A673 (cell line): ENCODE measurements around the gene TTL. TPM values are rescaled to one million over a fixed set of nuclear protein-coding genes. Genes with fewer than 3 reads are reported as not detected.

ENCODE experiments used
- BruUV-seq: library from RNA; stranded (reverse); fragments of 400-500 nt; replicated peaks from 2 replicates; lab custom pipeline; 2021; lab: Mats Ljungman, UMichigan
- CTCF ChIA-PET: fragments of 300-600 bp; sonication (Branson Sonifier 250); formaldehyde crosslinking; loops from one replicate; lab custom pipeline; 2022; ENCODE audit warnings: antibody characterized with exemption; lab: Charles Lee
- POLR2A ChIA-PET: fragments of 300-600 bp; sonication (Branson Sonifier 250); formaldehyde crosslinking; loops from one replicate; lab custom pipeline; 2022; ENCODE audit warnings: antibody characterized with exemption; ENCODE audit not compliant: low non-redundant PET; lab: Charles Lee
- DNase-seq: peaks from one replicate; pipeline ENCODE4 v3.0.0-alpha.2; 2015; ENCODE audit warnings: low spot score
- H3K27ac ChIP-seq: fragments of 200-600 bp; sonication (generic); 2 replicates; pipeline ENCODE4 v1.5.1; 2016; ENCODE audit warnings: mixed run types, low read depth, mild to moderate bottlenecking, mixed read lengths, antibody characterized with exemption, low read length; ENCODE audit not compliant: poor library complexity, severe bottlenecking
- H3K27me3 ChIP-seq: fragments of 200-600 bp; sonication (generic); replicated peaks from 2 replicates; pipeline ENCODE4 v1.6.1; 2017; ENCODE audit warnings: mixed run types, low read depth, mild to moderate bottlenecking, mixed read lengths, antibody characterized with exemption, low read length; ENCODE audit not compliant: insufficient read depth, poor library complexity
- H3K36me3 ChIP-seq: fragments of 200-600 bp; sonication (generic); 2 replicates; pipeline ENCODE4 v1.6.1; 2016; ENCODE audit warnings: mixed run types, mild to moderate bottlenecking, mixed read lengths, antibody characterized with exemption, low read length; ENCODE audit not compliant: insufficient read depth, poor library complexity, severe bottlenecking
- H3K4me1 ChIP-seq: fragments of 200-600 bp; sonication (generic); 2 replicates; pipeline ENCODE4 v1.6.1; 2017; ENCODE audit warnings: mixed run types, mild to moderate bottlenecking, mixed read lengths, antibody characterized with exemption, low read length; ENCODE audit not compliant: insufficient read depth, poor library complexity, severe bottlenecking
- H3K4me3 ChIP-seq: fragments of 200-600 bp; sonication (generic); 2 replicates; pipeline ENCODE4 v1.5.1; 2016; ENCODE audit warnings: low read depth, mixed run types, mild to moderate bottlenecking, mixed read lengths, low read length; ENCODE audit not compliant: poor library complexity, severe bottlenecking
- H3K9me3 ChIP-seq: fragments of 200-600 bp; sonication (generic); 2 replicates; pipeline ENCODE4 v1.6.1; 2016; ENCODE audit warnings: mixed run types, low read depth, mild to moderate bottlenecking, mixed read lengths, antibody characterized with exemption, low read length; ENCODE audit not compliant: poor library complexity, severe bottlenecking
- EZH2 ChIP-seq: fragments of 200-600 bp; sonication (generic); IDR thresholded peaks from 2 replicates; pipeline ENCODE4 v1.6.1; 2017; ENCODE audit warnings: borderline replicate concordance, low read depth, mild to moderate bottlenecking, mixed read lengths, antibody characterized with exemption, low read length; ENCODE audit not compliant: poor library complexity, severe bottlenecking
- intact Hi-C: fragments of 100-400 bp; cut with micrococcal nuclease; formaldehyde crosslinking; loops from one replicate; pipeline ENCODE4 v1.10.0; 2022; ENCODE audit not compliant: unreplicated experiment
- total RNA-seq: library from RNA; stranded (reverse); gene quantifications from 2 replicates; pipeline ENCODE4 v1.2.3, GENCODE V29; 2021
- TF ChIP-seq, protein P1 (sequence below): fragments of 300-800, 200-600 bp; sonication (generic); conservative IDR thresholded peaks from 2 replicates; pipeline ENCODE4 v1.5.1; 2017; ENCODE audit warnings: low read depth, mild to moderate bottlenecking, antibody characterized with exemption, low read length, moderate library complexity, mixed read lengths

The TTL gene
- total RNA-seq, 1 experiment from 2014 or later = 146 TPM

DNA sequence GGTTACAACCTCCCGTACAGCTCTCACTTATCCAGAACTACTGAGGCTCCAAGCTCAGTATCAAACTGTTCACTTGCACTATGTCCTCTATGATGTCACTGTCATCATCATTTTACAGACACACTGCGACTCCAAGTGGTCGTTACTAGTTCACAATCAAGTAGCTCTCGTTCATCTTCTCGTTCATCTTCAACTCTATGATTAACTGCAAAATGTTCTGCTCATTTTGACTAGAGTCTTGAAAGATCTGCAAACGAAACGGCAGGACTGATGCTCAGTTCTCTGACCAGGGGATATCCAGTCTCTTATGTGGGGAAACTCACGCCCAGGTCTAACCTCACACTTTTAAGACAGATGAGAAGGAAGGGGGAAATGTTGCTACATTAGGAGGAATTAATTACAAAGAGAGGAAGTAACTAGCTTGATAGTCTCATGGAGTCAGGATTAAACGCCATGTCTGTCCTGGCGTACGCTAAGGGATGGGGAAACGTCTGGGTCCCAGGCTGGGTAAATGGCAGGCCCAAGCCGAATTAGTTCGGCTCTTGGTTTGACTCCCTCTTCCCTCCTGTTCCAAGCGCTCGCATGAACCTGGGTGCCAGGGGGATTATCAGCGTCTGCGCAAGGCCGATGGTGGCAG is 101.7 kb downstream of the TTL start:
- Histone ChIP-seq H3K27me3 (no peaks in the 10 kb centered on the region), H3K9me3 (no peaks in the 10 kb centered on the region), H3K4me3 (peak overlapping the region; percentile 59), H3K4me1 (peaks cover 24% of the 10 kb centered on the region), H3K27ac (peak overlapping the region; percentile 94), H3K36me3 (peaks cover 6% of the 10 kb centered on the region)
- TF ChIP-seq, protein P1, sequence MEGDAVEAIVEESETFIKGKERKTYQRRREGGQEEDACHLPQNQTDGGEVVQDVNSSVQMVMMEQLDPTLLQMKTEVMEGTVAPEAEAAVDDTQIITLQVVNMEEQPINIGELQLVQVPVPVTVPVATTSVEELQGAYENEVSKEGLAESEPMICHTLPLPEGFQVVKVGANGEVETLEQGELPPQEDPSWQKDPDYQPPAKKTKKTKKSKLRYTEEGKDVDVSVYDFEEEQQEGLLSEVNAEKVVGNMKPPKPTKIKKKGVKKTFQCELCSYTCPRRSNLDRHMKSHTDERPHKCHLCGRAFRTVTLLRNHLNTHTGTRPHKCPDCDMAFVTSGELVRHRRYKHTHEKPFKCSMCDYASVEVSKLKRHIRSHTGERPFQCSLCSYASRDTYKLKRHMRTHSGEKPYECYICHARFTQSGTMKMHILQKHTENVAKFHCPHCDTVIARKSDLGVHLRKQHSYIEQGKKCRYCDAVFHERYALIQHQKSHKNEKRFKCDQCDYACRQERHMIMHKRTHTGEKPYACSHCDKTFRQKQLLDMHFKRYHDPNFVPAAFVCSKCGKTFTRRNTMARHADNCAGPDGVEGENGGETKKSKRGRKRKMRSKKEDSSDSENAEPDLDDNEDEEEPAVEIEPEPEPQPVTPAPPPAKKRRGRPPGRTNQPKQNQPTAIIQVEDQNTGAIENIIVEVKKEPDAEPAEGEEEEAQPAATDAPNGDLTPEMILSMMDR = peak; percentile 39
- TF ChIP-seq EZH2 = no peak
- TSS peak; percentile 84 for BruUV-seq
- CTCF ChIA-PET = interaction anchor here (0.5 to 1.0 kb wide), 5 partner anchors 18 to 310 kb away, joined by 3 to 8 read pairs (median 5); no protein-coding TSS in a partner anchor
- POLR2A ChIA-PET = interaction anchor here (0.6 kb wide), 1 partner anchor 60 kb away, joined by 4 read pairs; no protein-coding TSS in a partner anchor
- intact Hi-C loops = loop anchor here (5.0 kb wide), 6 partner anchors 41 to 526 kb away; partner anchors contain the start of genes POLR1B, TMEM87B, ZC3H6 and ZC3H8
- peak; percentile 62 for DNase-seq

DNA sequence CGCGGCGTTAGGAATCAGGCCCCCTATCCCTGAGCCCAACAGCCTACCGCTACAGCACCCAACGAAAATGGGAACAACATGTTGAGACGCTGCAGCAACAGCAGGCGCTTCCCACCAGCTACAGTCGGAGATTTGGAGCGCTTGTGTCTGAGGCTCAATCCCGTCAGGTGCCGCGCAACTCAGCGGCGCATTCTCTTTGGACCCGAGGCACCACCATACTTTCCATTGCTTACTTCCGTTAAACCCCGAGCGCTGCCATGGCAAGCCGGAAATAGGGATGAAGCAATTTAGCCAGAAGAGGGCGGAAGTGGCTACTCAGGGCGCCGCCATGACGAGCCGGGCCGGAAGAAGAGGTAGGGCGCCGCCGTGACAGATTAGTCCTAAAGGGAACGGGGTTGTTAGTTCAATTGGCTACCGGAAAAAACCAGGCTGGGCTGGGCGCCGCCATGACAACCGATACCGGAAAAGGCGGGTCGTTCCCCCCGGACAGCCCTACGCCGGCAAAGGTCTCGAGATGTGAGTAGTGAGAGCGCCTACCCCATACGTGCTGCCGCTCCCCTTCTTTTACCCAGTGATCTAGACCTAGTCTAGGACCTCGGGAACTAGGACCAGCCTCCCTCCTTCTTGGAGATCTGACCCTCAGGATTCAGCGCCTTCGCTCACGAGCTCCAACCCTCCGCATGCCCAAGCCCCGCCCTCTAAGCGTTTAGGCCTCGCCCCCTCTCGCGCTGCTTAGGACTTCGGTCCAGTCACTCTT is 102.4 kb downstream of the TTL start, which contains the start of gene CHCHD5:
Gene CHCHD5 (plus strand): TSS at position 476 of the 757 bp plus-strand sequence. CDS start 39 bp downstream, at position 515.
- CTCF ChIA-PET = interaction anchor here (1.0 kb wide), 2 partner anchors 62 to 103 kb away, joined by 3 to 4 read pairs; no protein-coding TSS in a partner anchor
- Histone ChIP-seq H3K27ac (peak within 1 kb of the TSS; percentile 94), H3K4me1 (peaks cover 18% of the 10 kb centered on the region), H3K27me3 (no peaks in the 10 kb centered on the region), H3K36me3 (peaks cover 10% of the 10 kb centered on the region), H3K9me3 (no peaks in the 10 kb centered on the region), H3K4me3 (peak within 1 kb of the TSS; percentile 59)
- peak; percentile 98 for DNase-seq
- intact Hi-C loops = loop anchor here (5.0 kb wide), 6 partner anchors 42 to 527 kb away; partner anchors contain the start of genes POLR1B, TMEM87B, ZC3H6 and ZC3H8
- BruUV-seq = TSS peak; percentile 67
- no peak for TF ChIP-seq EZH2
- TF ChIP-seq, protein P1 = peak; percentile 38
- POLR2A ChIA-PET = no interaction called here

DNA sequence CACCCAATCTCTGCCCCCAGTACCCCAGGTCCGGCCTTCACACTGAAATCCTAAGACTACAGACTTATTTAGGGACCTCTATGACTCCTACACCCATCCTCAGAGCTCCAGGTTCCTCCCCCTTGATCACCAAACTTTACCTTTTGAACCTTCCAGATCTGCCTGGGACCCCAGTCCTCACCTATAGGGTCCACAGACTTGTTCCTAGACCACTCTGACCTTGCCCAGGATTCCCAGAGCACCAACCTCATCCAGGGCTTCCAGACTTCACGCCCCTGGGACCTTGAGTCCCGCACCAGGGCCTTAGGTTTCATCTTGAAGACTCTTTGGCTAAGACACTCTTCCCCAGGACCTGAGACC is 102.9 kb downstream of the TTL start:
- Histone ChIP-seq H3K36me3 (peaks cover 10% of the 10 kb centered on the region), H3K9me3 (no peaks in the 10 kb centered on the region), H3K27me3 (no peaks in the 10 kb centered on the region), H3K4me3 (peak overlapping the region; percentile 59), H3K27ac (peak overlapping the region; percentile 94), H3K4me1 (peaks cover 13% of the 10 kb centered on the region)
- intact Hi-C loops = loop anchor here (5.0 kb wide), 6 partner anchors 43 to 528 kb away; partner anchors contain the start of genes POLR1B, TMEM87B, ZC3H6 and ZC3H8
- DNase-seq = no peak
- ChIA-PET POLR2A (no interaction called here), CTCF (no interaction called here)
- TF ChIP-seq EZH2 = no peak
- TF ChIP-seq, protein P1 = no peak
- no TSS peak for BruUV-seq
